Pancreas (tissue), 10 donors: Measurements from ENCODE around the gene RPL37A. TPM values are rescaled to one million over a fixed set of nuclear protein-coding genes. Genes with fewer than 3 reads are reported as not detected.

Source experiments
- ATAC-seq, 4 donors: fragments of 200-7000 bp; cut with Tn5 transposase; one replicate each; pipeline versions ENCODE4 v1.8.0 to v1.9.1; 2020; ENCODE audit warnings: mild to moderate bottlenecking in 4 of 4, moderate library complexity in 4 of 4
- DNase-seq, 6 donors: peaks; one replicate each; pipeline ENCODE4 v3.0.0-alpha.2; 2020
- FAIRE-seq: peaks from 2 replicates; lab custom pipeline; 2012; peaks lifted over from hg19 to GRCh38; lab: Jason Lieb, UNC
- H3K27ac ChIP-seq, 4 donors: fragments of 200-600 bp; sonication (generic); 1 replicate in 3 of 4; 2 replicates in 1 of 4; pipeline versions ENCODE4 v1.5.0 to v1.8.0; 2020
- H3K27me3 ChIP-seq, 4 donors: fragments of 200-600 bp; one replicate each; pipeline ENCODE4 v1.8.0; 2021
- H3K36me3 ChIP-seq, 3 donors: fragments of 200-600 bp; sonication (generic) in 1 of 3; one replicate each; pipeline versions ENCODE4 v1.5.0 to v1.8.0; 2020 to 2021
- H3K4me1 ChIP-seq, 3 donors: fragments of 200-600 bp; one replicate each; pipeline ENCODE4 v1.8.0; 2021
- H3K4me3 ChIP-seq, 4 donors: fragments of 200-600 bp; sonication (generic) in 2 of 4; one replicate each; pipeline versions ENCODE4 v1.5.0 to v1.8.0; 2020 to 2021
- H3K9me3 ChIP-seq, 4 donors: fragments of 200-600 bp; one replicate each; pipeline ENCODE4 v1.8.0; 2021
- CTCF ChIP-seq, 4 donors: fragments of 200-600 bp; sonication (generic) in 3 of 4; IDR thresholded peaks; one replicate each; pipeline versions ENCODE4 v1.5.0 to v1.8.0; 2021; ENCODE audit warnings: antibody characterized with exemption in 4 of 4
- WGBS, 2 donors: extraction: QIAGEN DNeasy Blood & Tissue Kit; methylation state at CpG; one replicate each; pipeline ENCODE4 v1.1.7; 2013; 5-methylcytosine and 5-hydroxymethylcytosine counted together
- intact Hi-C, 3 donors: fragments of 100-400 bp; cut with DNase I; formaldehyde crosslinking; loops; one replicate each; pipeline versions ENCODE4 v1.11.1 to v1.14.2; 2022
- polyA plus RNA-seq, 2 donors: library from polyadenylated mRNA; stranded (reverse); fragments of 200-250 nt; gene quantifications; one replicate each; pipeline ENCODE4 v1.2.3, GENCODE V29; 2013
- total RNA-seq, 6 donors: library from RNA; stranded (reverse); fragmentation: NEBNext Ultra II Directional in 4 of 6; extraction: Animal tissue kit (Norgen Biotek cat#: 25700) in 4 of 6; gene quantifications; one replicate each; pipeline versions ENCODE4 v1.2.1 to v1.2.4, GENCODE V29; 2021 to 2023
- donor health status: healthy with polysubstance abuse.
- donor health status: DM: no; HTN: no; CAD: no; lungs with moderate emphysema.
- donor health status: DM: no; HTN: no; CAD: no.
- donor health status: control.
- donor health status: control.
- donor health status: Bipolar disorder and iron deficiency.
- donor health status: DM: yes; HTN: yes; CAD: no.
- donor health status: DM: no; HTN: no; CAD: no.
- donor health status: DM: no; HTN: no; CAD: no.
- donor health status: DM: yes; HTN: yes; CAD: no.

RPL37A gene
- total RNA-seq, result 1,000 to 10,000 TPM; 1,329 to 2,188 (median 1,510) TPM
- 1,000 to 10,000 TPM; 1,646 to 2,596 TPM for polyA plus RNA-seq

- Histone ChIP-seq H3K9me3 (no peaks in the 10 kb centered on the region), H3K27ac (peak within 1 kb of the TSS; percentile 29 to 76 (median 69)), H3K4me1 (peaks cover 9 to 33% (median 12%) of the 10 kb centered on the region in 3 donors), H3K36me3 (peaks cover 0 to 37% (median 30%) of the 10 kb centered on the region in 3 donors), H3K4me3 (peak within 1 kb of the TSS; percentile 60 to 84 (median 66)), H3K27me3 (no peaks in the 10 kb centered on the region)
- 0 to 1% methylated on average over 54 of the region's 54 CpGs for WGBS, 2 donors
- FAIRE-seq, result no peak
- no peak for TF ChIP-seq CTCF (IDR thresholded peaks at IDR 0.05)
- peak; percentile 96 to 98 (median 97) for ATAC-seq
- peak; percentile 91 to 97 (median 93) for DNase-seq
- intact Hi-C loops, result no loop called here
These were observed at the start of gene RPL37A for GRCh38 chr2:216498379-216499352. RPL37A (plus strand) TSS chr2:216498844; CDS start chr2:216498875, 31 bp downstream.

- no peak for DNase-seq
- H3K27ac ChIP-seq, result no peak overlapping the region
- H3K36me3 ChIP-seq, result peaks cover 0 to 62% (median 38%) of the 10 kb centered on the region in 3 donors
- H3K27me3 ChIP-seq, result no peaks in the 10 kb centered on the region
- intact Hi-C loops, result no loop called here
- H3K4me1 ChIP-seq, result no peaks in the 10 kb centered on the region
- ATAC-seq, result no peak
- FAIRE-seq, result no peak
- H3K4me3 ChIP-seq, result no peak overlapping the region
- H3K9me3 ChIP-seq, result no peaks in the 10 kb centered on the region
- TF ChIP-seq CTCF (IDR thresholded peaks at IDR 0.05), result no peak
These were observed 48.3 kb upstream of the RPL37A start for GRCh38 chr2:216450346-216450745.

- Histone ChIP-seq H3K4me3 (no peak overlapping the region), H3K27me3 (no peaks in the 10 kb centered on the region), H3K27ac (no peak overlapping the region), H3K9me3 (no peaks in the 10 kb centered on the region), H3K4me1 (no peaks in the 10 kb centered on the region), H3K36me3 (peaks cover 0 to 62% (median 38%) of the 10 kb centered on the region in 3 donors)
- 74 to 79% methylated on average over 7 of the region's 7 CpGs for WGBS, 2 donors
- ATAC-seq (no peak), DNase-seq (no peak), FAIRE-seq (no peak)
- no peak for TF ChIP-seq CTCF (IDR thresholded peaks at IDR 0.05)
- intact Hi-C loops, result no loop called here
These were observed 47.9 kb upstream of the RPL37A start for GRCh38 chr2:216450784-216451183.

- WGBS, 2 donors, result 99% methylated on average over 4 of the region's 4 CpGs
These were observed 44.6 kb upstream of the RPL37A start for GRCh38 chr2:216453955-216454614.

More at GRCh38 chr2:216453955-216454614, 44.6 kb upstream of the RPL37A start:
- H3K36me3 ChIP-seq, result peaks cover 0 to 36% (median 10%) of the 10 kb centered on the region in 3 donors
- no peak overlapping the region for H3K27ac ChIP-seq
- no peak for TF ChIP-seq CTCF (IDR thresholded peaks at IDR 0.05)
- ATAC-seq (no peak), DNase-seq (no peak), FAIRE-seq (no peak)
- H3K4me1 ChIP-seq, result no peaks in the 10 kb centered on the region
- H3K4me3 ChIP-seq, result no peak overlapping the region
- H3K9me3 ChIP-seq, result no peaks in the 10 kb centered on the region
- no peaks in the 10 kb centered on the region for H3K27me3 ChIP-seq
- intact Hi-C loops, result no loop called here
